ENCODE data around the gene METTL16. TPM values are rescaled to one million over a fixed set of nuclear protein-coding genes. Genes with fewer than 3 reads are reported as not detected.
"Not testable (repeated sequence)": the region's sequence is repeated elsewhere in the genome, so short reads cannot be mapped to it uniquely, and the experiment has no call there.

METTL16 gene
- total RNA-seq, 1 donor from 2014 or later = 25.8 TPM

DNA sequence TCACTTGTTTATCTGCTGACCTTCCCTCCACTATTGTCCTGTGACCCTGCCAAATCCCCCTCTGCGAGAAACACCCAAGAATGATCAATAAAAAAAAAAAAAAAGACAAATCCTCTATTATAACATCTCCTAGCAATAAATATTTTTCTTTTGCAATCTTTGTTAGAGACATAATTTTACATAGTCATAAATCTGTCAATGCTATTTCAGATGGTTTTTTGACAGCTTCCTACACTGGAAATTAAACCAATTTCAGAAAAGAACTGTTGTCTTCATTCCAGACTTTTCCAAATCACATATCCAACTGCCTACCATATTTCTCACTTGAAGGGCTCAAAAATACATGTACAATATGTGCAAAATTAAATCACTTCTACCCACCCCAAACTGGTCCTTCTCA is 3.7 kb downstream of the METTL16 start:
- no peak for DNase-seq (ENCODE audit: low spot score)
- intact Hi-C loops (cut with DNase I) = no loop called here

GRCh38 chr17:2507015-2507414 is 4.7 kb downstream of the METTL16 start:
- peak; percentile 7 for DNase-seq (ENCODE audit: low spot score)
- intact Hi-C loops (cut with DNase I) = not testable (repeated sequence)

DNA sequence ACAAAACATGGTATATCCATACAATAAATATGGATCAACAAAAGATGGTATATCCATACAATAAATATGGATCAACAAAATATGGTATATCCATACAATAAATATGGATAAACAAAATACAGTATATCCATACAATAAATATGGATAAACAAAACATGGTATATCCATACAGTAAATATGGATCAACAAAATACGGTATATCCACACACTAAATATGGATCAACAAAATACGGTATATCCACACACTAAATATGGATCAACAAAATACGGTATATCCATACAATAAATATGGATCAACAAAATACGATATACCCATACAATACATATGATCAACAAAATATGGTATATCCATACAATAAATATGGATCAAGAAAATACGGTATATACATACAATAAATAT is 8.1 kb downstream of the METTL16 start:
- intact Hi-C loops (cut with DNase I) = no loop called here
- DNase-seq (ENCODE audit: low spot score) = no peak

DNA sequence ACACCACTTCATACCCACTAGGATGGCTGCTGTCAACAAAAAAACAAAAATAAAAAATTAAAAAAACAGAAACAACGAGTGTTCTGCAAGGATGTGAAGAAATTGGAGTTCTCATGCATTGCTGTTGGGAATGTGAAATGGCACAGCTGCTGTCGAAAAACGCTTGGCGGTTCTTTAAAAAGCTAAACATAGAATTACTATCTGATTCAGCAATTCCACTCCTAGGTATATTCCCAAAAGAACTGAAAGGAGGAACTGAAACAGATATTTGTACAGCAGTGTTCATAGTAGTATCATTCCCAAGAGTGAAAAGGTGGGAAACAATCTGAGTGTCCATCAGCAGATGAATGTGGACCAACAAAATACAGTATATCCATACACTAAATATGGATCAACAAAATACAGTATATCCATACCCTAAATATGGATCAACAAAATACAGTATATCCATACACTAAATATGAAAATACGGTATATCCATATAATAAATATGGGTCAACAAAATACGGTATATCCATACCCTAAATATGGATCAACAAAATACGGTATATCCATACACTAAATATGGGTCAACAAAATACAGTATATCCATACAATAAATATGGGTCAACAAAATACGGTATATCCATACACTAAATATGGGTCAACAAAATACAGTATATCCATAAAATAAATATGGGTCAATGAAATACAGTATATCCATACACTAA is 8.7 kb downstream of the METTL16 start:
- DNase-seq (ENCODE audit: low spot score) = no peak
- intact Hi-C loops (cut with DNase I) = no loop called here

DNA sequence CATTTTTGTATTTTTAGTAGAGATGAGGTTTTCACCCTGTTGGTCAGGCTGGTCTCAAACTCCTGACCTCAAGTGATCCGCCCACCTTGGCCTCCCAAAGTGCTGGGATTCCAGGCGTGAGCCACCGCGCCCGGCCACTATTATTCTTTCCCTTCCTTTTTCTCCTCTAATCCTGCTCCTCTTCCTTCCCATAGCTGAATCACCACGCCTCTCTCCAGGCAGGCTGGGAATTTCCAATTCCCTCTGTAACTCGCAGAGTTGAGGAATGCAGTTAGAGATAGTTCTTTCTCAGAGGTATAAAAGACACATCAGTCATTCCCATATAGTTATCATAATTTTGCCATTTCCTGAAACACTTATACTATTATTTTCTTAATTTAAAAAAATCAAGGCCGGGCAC is 11.2 kb downstream of the METTL16 start:
- DNase-seq (ENCODE audit: low spot score) = no peak
- intact Hi-C loops (cut with DNase I) = no loop called here

- intact Hi-C loops (cut with DNase I); DNase-seq (ENCODE audit: low spot score): not testable (repeated sequence)
These were observed 22.4 kb downstream of the METTL16 start for GRCh38 chr17:2489286-2489685.

GRCh38 chr17:2487306-2487705 is 24.4 kb downstream of the METTL16 start:
- DNase-seq (ENCODE audit: low spot score) = no peak
- intact Hi-C loops (cut with DNase I) = no loop called here

DNA sequence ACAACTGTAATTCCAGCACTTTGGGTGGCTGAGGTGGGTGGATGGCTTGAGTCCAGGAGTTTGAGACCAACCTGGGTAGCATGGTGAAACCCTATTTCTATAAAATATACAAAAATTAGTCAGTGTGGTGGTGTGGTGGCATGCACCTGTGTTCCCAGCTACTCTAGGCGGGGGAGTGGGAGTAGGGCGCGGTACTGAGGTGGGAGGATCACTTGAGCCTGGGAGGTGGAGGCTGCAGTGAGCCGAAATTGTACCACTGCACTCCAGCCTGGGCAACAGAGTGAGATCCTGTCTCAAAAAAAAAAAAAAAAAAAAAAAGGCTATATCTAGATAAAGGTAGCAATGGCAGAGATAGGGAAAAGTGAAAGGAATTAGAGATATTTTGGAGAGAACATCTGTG is 25.0 kb downstream of the METTL16 start:
- intact Hi-C loops (cut with DNase I) = not testable (repeated sequence)

DNA sequence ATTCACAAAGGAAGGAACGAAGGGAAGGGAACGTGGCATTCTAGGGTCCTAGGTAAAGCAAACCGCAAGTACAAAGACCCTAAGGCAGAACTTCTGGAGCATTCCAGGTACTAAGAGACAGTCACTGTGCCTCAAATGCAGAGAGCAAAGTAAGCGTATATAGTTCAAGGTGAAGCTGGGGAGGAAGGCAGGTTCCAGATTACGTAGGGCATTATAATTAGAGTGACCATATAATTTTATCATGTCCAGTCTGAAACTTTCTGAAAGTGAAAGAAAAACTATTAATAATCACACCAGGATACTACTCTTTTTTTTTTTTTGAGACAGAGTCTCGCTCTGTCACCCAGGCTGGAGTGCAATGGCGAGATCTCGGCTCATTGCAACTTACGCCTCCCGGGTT is 25.7 kb downstream of the METTL16 start:
- no peak for DNase-seq (ENCODE audit: low spot score)
- intact Hi-C loops (cut with DNase I) = no loop called here

More for the DNA sequence above, 25.0 kb downstream of the METTL16 start:
- not testable (repeated sequence) for DNase-seq (ENCODE audit: low spot score)

DNA sequence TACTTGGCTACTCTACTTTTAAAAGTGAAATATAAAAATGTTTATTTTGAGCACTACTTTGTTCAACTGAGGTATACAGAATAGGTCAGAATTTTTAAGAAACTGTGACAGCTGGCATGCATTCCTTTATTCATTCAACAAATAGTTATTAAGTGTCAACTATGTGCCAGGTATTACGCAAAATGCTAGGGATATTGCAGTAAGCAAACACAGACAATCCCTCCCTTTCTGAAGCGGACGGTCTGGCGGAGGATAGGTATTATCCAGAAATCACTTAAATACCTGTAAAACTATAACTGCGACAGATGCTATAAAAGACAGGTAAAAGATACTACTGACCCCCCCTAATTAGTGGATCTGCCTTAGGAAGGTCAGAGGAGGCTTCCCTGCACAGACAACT is 26.1 kb downstream of the METTL16 start:
- intact Hi-C loops (cut with DNase I) = no loop called here
- DNase-seq (ENCODE audit: low spot score) = no peak

- intact Hi-C loops (cut with DNase I) = no loop called here
- DNase-seq (ENCODE audit: low spot score) = no peak
These were observed 26.8 kb downstream of the METTL16 start for GRCh38 chr17:2484876-2485275.

DNA sequence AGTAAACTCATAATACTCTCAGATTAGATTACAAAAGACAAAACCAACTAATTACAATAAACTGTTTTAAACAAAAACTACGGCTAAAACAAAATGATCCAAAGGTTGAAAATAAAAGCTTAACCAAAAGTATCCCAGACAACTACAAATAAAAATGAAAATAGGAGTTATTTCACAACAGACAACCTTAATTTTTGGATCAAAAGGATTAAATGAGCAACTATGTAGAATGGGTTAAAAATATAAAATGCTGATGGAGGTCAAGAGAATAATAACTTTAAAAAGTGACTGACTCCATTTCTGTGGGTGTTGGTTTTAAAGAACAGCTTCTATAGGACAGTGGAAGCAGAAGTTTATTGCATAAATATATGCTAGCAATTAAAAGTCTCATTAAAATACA is 28.6 kb downstream of the METTL16 start:
- intact Hi-C loops (cut with DNase I) = no loop called here
- no peak for DNase-seq (ENCODE audit: low spot score)

DNA sequence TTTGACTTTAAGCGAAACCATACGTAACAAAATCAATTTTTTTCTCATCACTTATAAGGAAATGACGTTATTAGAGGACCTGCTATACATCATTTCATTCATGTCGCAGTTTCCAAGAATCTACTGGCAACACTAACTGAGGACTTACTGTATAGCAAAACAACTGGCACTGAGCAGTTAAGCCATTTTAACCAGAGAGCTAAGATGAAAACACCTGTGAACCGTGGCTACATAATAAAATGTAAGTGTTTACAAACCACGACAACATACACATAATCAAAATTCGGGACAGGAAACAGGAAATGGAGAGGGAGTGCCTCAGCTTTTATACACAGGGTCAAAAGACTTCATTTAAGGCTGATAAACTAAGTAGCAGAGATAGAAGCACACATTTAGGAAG is 29.5 kb downstream of the METTL16 start:
- intact Hi-C loops (cut with DNase I) = no loop called here
- DNase-seq (ENCODE audit: low spot score) = no peak

DNA sequence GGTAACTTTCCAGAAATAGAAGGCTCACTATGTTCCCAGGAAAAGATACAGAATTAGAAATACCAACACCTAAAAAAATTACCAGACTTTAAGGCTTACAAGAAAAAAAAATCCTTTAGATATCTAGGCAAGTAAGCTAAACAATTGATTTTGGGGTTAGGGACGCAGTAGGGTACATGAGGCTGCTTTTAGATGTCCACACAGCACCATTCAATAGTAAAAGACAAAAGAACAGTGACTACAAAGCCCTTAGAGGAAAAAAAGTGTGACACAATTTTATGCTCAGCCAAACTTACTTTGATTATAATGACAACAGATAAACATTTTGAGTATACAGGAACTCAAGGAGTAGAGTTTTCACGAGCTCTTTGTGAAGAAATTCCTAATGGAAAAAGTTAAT is 29.9 kb downstream of the METTL16 start:
- DNase-seq (ENCODE audit: low spot score) = no peak
- intact Hi-C loops (cut with DNase I) = no loop called here

DNA sequence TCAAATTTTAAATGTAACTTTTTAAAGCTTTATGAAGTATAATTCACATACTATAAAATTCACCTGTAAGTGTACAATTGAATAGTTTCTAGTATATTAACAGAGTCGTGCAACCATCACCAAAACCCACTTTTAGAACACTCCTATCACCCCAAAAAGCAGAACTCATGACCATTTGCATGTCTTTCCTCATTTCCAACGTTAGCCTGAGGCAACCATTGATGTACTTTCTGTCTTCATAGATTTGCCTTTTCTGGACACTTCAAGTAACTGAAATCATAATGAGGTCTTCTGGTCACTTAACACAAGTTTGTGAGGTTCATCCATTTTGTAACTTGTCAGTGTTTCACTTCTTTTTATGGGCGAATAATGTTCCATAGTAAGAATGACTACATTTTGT is 33.2 kb downstream of the METTL16 start:
- DNase-seq (ENCODE audit: low spot score) = no peak
- intact Hi-C loops (cut with DNase I) = no loop called here

- intact Hi-C loops (cut with DNase I) = no loop called here
- DNase-seq (ENCODE audit: low spot score) = no peak
These were observed 36.6 kb downstream of the METTL16 start for GRCh38 chr17:2475056-2475455.

DNA sequence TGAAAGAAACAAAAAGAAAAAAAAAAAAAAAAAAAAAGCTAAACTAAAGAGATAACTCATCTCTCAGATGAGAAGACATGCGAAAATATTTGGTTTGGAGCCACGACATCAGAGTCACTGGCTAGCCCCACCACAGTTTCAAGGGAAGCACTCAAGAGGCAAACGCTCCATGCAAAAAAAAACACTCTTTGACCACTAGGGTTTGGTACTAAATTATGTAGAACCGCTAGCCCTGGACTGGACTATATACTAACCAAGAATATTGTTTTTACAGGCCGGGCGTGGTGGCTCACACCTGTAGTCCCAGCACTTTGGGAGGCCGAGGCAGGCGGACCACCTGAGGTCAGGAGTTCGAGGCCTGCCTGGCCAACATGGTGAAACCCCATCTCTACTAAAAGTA is 37.3 kb downstream of the METTL16 start:
- DNase-seq (ENCODE audit: low spot score) = no peak
- intact Hi-C loops (cut with DNase I) = no loop called here

DNA sequence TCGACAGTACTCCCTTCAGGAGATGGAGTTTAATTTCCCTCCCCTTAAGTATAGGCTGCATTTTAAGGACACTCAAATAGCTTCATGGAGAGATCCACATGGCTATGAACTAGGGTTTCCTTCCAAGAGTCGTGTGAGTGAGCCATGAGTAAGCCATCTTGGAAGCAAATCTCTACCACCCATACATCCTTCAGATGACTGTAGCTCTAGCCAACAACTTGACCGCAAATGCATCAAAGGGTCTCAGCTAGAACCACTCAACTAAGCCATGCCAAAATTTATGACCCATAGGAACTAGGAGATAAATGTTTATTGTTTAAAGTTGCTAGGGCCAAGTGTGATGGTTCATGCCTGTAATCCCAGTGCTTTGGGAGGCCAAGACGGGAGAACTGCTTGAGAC is 43.4 kb downstream of the METTL16 start:
- intact Hi-C loops (cut with DNase I) = no loop called here
- no peak for DNase-seq (ENCODE audit: low spot score)

- intact Hi-C loops (cut with DNase I) = no loop called here
- DNase-seq (ENCODE audit: low spot score) = no peak
These were observed 44.8 kb downstream of the METTL16 start for GRCh38 chr17:2466931-2467330.

DNA sequence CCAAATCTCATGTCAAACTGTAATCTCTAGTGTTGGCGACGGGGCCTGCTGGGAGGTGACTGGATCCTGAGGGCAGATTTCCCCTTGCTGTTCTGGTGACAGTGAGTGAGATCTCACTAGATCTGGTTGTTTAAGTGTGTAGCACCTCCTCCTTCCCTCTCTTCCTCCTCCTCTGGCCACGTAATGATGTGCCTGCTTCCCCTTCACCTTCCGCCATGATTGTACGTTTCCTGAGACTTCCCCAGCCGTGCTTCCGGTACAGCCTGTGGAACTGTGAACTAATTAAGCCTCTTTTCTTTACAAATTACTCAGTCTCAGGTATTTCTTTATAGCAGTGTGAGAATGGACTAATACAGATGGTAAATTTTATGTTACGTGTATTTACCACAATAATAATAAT is 49.2 kb downstream of the METTL16 start:
- intact Hi-C loops (cut with DNase I) = no loop called here
- DNase-seq (ENCODE audit: low spot score) = no peak

DNA sequence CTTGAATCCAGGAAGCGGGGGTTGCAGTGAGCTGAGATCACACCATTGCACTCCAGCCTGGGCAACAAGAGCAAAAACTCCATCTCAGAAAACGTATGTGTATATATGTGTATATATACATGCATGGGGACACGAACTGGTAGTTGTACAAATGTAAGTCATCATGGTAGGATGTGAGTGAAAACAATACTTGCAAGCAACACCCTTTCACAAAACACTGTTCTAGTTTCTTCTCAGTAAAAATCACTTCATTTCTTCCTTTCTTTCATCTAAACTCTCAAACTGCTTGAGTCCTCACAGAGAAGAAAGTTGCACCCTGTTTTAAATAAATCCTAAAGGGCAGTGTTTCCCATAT is 51.8 kb downstream of the METTL16 start:
- intact Hi-C loops (cut with DNase I) = no loop called here
- DNase-seq (ENCODE audit: low spot score) = no peak

GRCh38 chr17:2457913-2458312 is 53.8 kb downstream of the METTL16 start:
- no peak for DNase-seq (ENCODE audit: low spot score)
- intact Hi-C loops (cut with DNase I) = no loop called here

Data from cardiac septum (tissue), 1 donor.